Neural progenitor cell (in vitro differentiated cells): ENCODE measurements around the gene ABCC8. TPM values are rescaled to one million over a fixed set of nuclear protein-coding genes. Genes with fewer than 3 reads are reported as not detected.

ENCODE experiments used
- DNase-seq: peaks from one replicate; pipeline ENCODE4 v3.0.0-alpha.2; 2016; ENCODE audit warnings: low spot score
- H2AFZ ChIP-seq: fragments of 200-600 bp; sonication (generic); replicated peaks from 2 replicates; pipeline ENCODE4 v1.6.1; 2016; ENCODE audit warnings: antibody characterized with exemption
- H3F3A ChIP-seq: fragments of 200-600 bp; sonication (generic); 2 replicates; pipeline ENCODE4 v1.6.1; 2016; ENCODE audit warnings: antibody characterized with exemption, low read depth
- H3K27ac ChIP-seq: fragments of 200-600 bp; sonication (generic); 2 replicates; pipeline ENCODE4 v1.5.1; 2016; ENCODE audit warnings: mild to moderate bottlenecking
- H3K27me3 ChIP-seq: fragments of 200-600 bp; sonication (generic); 2 replicates; pipeline ENCODE4 v1.6.1; 2016; ENCODE audit warnings: mild to moderate bottlenecking, moderate library complexity
- H3K36me3 ChIP-seq: fragments of 200-600 bp; sonication (generic); 2 replicates; pipeline ENCODE4 v1.5.1; 2016
- H3K4me1 ChIP-seq: fragments of 200-600 bp; sonication (generic); 2 replicates; pipeline ENCODE4 v1.6.1; 2016; ENCODE audit warnings: mixed run types
- H3K4me2 ChIP-seq: fragments of 200-600 bp; sonication (generic); 2 replicates; pipeline ENCODE4 v1.6.1; 2016
- H3K4me3 ChIP-seq: fragments of 200-600 bp; sonication (generic); 2 replicates; pipeline ENCODE4 v1.5.1; 2016
- H3K79me2 ChIP-seq: fragments of 200-600 bp; sonication (generic); 2 replicates; pipeline ENCODE4 v1.6.1; 2016; ENCODE audit warnings: low read depth
- H3K9ac ChIP-seq: fragments of 200-600 bp; sonication (generic); 2 replicates; pipeline ENCODE4 v1.6.1; 2016
- H3K9me3 ChIP-seq: fragments of 200-600 bp; sonication (generic); 2 replicates; pipeline ENCODE4 v1.5.1; 2016; ENCODE audit warnings: low read depth
- H4K20me1 ChIP-seq: fragments of 200-600 bp; sonication (generic); 2 replicates; pipeline ENCODE4 v1.6.1; 2016; ENCODE audit warnings: low read depth
- H3K27ac Mint-ChIP-seq: 3 replicates; pipeline ENCODE4 v1.8.0; 2021; ENCODE audit warnings: mixed read lengths
- H3K27me3 Mint-ChIP-seq: 2 replicates; pipeline ENCODE4 v1.8.0; 2022; ENCODE audit warnings: low read depth, mild to moderate bottlenecking, inconsistent platforms, moderate library complexity, mixed read lengths; ENCODE audit not compliant: insufficient read depth
- H3K36me3 Mint-ChIP-seq: 3 replicates; pipeline ENCODE4 v1.8.0; 2021; ENCODE audit warnings: mixed read lengths
- H3K4me1 Mint-ChIP-seq: 3 replicates; pipeline ENCODE4 v1.8.0; 2021; ENCODE audit warnings: mixed read lengths
- H3K4me3 Mint-ChIP-seq: 3 replicates; pipeline ENCODE4 v1.8.0; 2021; ENCODE audit warnings: mild to moderate bottlenecking, moderate library complexity, mixed read lengths
- H3K9me3 Mint-ChIP-seq: 3 replicates; pipeline ENCODE4 v1.8.0; 2020; ENCODE audit warnings: mixed read lengths
- EZH2 ChIP-seq: fragments of 200-600 bp; sonication (generic); IDR thresholded peaks from 2 replicates; pipeline ENCODE4 v1.6.1; 2017; ENCODE audit warnings: antibody characterized with exemption, mild to moderate bottlenecking, moderate library complexity
- EZH2phosphoT487 ChIP-seq: fragments of 200-600 bp; sonication (generic); IDR thresholded peaks from 2 replicates; pipeline ENCODE4 v1.6.1; 2017; ENCODE audit warnings: antibody characterized with exemption
- total RNA-seq: library from RNA; depleted of rRNA; stranded (reverse); fragments of >200 nt; gene quantifications from 2 replicates; pipeline ENCODE4 v1.2.3, GENCODE V29; 2015; ENCODE audit warnings: low replicate concordance
- TF ChIP-seq, protein P1 (sequence below): fragments of 200-600 bp; sonication (generic); IDR thresholded peaks from 2 replicates; pipeline ENCODE4 v1.5.1; 2017; ENCODE audit warnings: antibody characterized with exemption, mild to moderate bottlenecking

ABCC8 gene
- total RNA-seq, 1 donor from 2014 or later = 0.32 TPM

DNA sequence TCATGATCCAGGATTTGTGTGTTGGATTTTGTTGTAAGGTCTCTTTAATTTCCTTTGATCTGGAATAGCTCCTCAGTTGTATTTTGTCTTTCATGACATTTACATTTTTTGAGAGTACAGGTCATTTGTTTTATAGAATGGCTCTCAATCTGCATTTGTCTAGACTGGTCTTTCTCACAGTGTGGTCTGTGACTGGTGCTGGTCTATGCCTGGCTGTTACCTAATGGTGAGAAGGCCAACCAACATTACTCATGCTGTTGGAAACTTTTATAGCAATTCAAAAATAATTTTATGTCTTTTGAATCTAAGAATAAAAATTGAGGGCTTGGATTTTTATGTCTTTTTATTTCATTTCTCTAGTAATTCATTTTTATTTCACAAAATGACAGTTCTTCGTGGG is 129.0 kb downstream of the ABCC8 start:
- H3K27me3 Mint-ChIP-seq = peaks cover 14% of the 10 kb centered on the region
- H3K4me3 Mint-ChIP-seq = no peak overlapping the region
- H3K4me1 Mint-ChIP-seq = peaks cover 10% of the 10 kb centered on the region
- H3K27ac Mint-ChIP-seq = no peak overlapping the region
- H3K9me3 ChIP-seq = no peaks in the 10 kb centered on the region
- peaks cover 38% of the 10 kb centered on the region for H3K27me3 ChIP-seq
- H4K20me1 ChIP-seq = peaks cover 9% of the 10 kb centered on the region
- H3K79me2 ChIP-seq = no peaks in the 10 kb centered on the region
- H3K36me3 Mint-ChIP-seq = no peaks in the 10 kb centered on the region
- no peak for DNase-seq
- H3K36me3 ChIP-seq = no peaks in the 10 kb centered on the region
- H3K27ac ChIP-seq = no peak overlapping the region
- no peak overlapping the region for H3K4me3 ChIP-seq
- no peak overlapping the region for H3K9ac ChIP-seq
- no peaks in the 10 kb centered on the region for H3K9me3 Mint-ChIP-seq
- H3F3A ChIP-seq = peaks cover 17% of the 10 kb centered on the region
- TF ChIP-seq EZH2 (no peak), EZH2phosphoT487 (no peak)
- TF ChIP-seq, protein P1, sequence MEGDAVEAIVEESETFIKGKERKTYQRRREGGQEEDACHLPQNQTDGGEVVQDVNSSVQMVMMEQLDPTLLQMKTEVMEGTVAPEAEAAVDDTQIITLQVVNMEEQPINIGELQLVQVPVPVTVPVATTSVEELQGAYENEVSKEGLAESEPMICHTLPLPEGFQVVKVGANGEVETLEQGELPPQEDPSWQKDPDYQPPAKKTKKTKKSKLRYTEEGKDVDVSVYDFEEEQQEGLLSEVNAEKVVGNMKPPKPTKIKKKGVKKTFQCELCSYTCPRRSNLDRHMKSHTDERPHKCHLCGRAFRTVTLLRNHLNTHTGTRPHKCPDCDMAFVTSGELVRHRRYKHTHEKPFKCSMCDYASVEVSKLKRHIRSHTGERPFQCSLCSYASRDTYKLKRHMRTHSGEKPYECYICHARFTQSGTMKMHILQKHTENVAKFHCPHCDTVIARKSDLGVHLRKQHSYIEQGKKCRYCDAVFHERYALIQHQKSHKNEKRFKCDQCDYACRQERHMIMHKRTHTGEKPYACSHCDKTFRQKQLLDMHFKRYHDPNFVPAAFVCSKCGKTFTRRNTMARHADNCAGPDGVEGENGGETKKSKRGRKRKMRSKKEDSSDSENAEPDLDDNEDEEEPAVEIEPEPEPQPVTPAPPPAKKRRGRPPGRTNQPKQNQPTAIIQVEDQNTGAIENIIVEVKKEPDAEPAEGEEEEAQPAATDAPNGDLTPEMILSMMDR = no peak
- H3K4me2 ChIP-seq = no peak overlapping the region
- no peak overlapping the region for H2AFZ ChIP-seq
- H3K4me1 ChIP-seq = peaks cover 12% of the 10 kb centered on the region

DNA sequence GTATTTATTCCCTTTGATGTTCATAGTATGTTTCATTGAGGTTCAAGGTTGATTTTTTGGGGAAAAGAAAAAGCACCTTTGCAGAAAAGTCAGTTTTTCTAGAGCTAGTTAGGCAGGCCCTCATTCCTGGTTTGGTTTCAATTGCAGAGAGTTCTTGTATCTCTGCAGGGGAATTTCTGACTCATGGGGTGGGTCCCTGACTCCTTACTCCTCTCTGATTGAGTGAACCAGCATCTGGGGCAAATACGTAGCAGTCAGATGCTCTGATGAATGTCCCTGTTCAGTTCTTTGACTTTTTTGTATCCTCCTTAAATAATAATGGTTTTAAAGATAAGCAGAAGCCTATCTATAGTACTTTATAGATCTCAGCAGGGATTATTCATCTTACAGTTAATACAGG is 132.7 kb downstream of the ABCC8 start:
- Mint-ChIP-seq H3K27me3 (no peaks in the 10 kb centered on the region), H3K4me1 (no peaks in the 10 kb centered on the region), H3K36me3 (no peaks in the 10 kb centered on the region), H3K9me3 (no peaks in the 10 kb centered on the region), H3K4me3 (no peak overlapping the region), H3K27ac (no peak overlapping the region)
- H3K4me1 ChIP-seq = peaks cover 4% of the 10 kb centered on the region
- H3K4me2 ChIP-seq = no peak overlapping the region
- no peak overlapping the region for H3K27ac ChIP-seq
- H3K36me3 ChIP-seq = no peaks in the 10 kb centered on the region
- no peaks in the 10 kb centered on the region for H3F3A ChIP-seq
- no peak overlapping the region for H2AFZ ChIP-seq
- H3K27me3 ChIP-seq = peaks cover under 1% of the 10 kb centered on the region
- no peaks in the 10 kb centered on the region for H4K20me1 ChIP-seq
- no peak for DNase-seq
- H3K9me3 ChIP-seq = no peaks in the 10 kb centered on the region
- no peak for TF ChIP-seq EZH2
- TF ChIP-seq EZH2phosphoT487 = no peak
- TF ChIP-seq, protein P1 = no peak
- no peaks in the 10 kb centered on the region for H3K79me2 ChIP-seq
- no peak overlapping the region for H3K9ac ChIP-seq
- no peak overlapping the region for H3K4me3 ChIP-seq

DNA sequence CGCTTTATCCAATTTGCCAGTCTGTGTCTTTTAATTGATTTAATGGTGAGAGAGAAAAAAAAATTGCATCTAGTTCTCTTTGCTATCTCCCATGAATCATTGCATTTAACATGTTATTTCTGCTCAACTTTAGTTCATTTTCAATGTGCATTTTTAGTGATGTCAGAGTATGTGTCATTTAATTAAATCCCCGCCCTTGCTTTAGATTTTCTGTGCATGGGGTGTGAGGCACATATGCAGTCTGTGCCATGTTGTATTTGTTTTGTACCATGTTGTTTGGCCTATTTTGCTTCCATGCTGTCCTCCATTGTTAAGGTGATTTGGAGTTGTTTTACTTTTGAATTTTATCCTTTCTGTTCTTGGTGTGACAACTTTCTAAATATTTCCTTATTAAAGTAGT is 133.4 kb downstream of the ABCC8 start:
- Mint-ChIP-seq H3K4me3 (no peak overlapping the region), H3K4me1 (no peaks in the 10 kb centered on the region), H3K27ac (no peak overlapping the region), H3K27me3 (no peaks in the 10 kb centered on the region), H3K36me3 (no peaks in the 10 kb centered on the region), H3K9me3 (no peaks in the 10 kb centered on the region)
- Histone ChIP-seq H3F3A (no peaks in the 10 kb centered on the region), H3K9me3 (no peaks in the 10 kb centered on the region), H3K4me1 (peaks cover 4% of the 10 kb centered on the region), H3K4me3 (no peak overlapping the region), H3K36me3 (no peaks in the 10 kb centered on the region), H2AFZ (no peak overlapping the region), H3K4me2 (no peak overlapping the region), H3K79me2 (no peaks in the 10 kb centered on the region), H4K20me1 (no peaks in the 10 kb centered on the region), H3K27me3 (no peaks in the 10 kb centered on the region), H3K27ac (no peak overlapping the region), H3K9ac (no peak overlapping the region)
- no peak for TF ChIP-seq EZH2
- TF ChIP-seq EZH2phosphoT487 = no peak
- TF ChIP-seq, protein P1 = no peak
- no peak for DNase-seq

Other genes with a start within 250 kb of the ABCC8 start
- gene NUCB2, start 200.1 kb downstream of the ABCC8 start, total RNA-seq = 43.5 and 80.1 TPM in 2 replicates
- gene NCR3LG1, start 125.0 kb downstream of the ABCC8 start, total RNA-seq = 0.39 and 0.74 TPM in 2 replicates
- gene KCNJ11, start 88.2 kb downstream of the ABCC8 start, total RNA-seq = 1.9 and 5.0 TPM in 2 replicates
- gene USH1C, start 67.6 kb upstream of the ABCC8 start, total RNA-seq = 0.24 and 0.56 TPM in 2 replicates
- 0.34 and 42.1 TPM in 2 replicates for gene OTOG, start 70.4 kb upstream of the ABCC8 start, total RNA-seq
- not detected in 2 replicates for gene MYOD1, start 242.7 kb upstream of the ABCC8 start, total RNA-seq